ENCODE data around the gene GOLGA2. TPM values are rescaled to one million over a fixed set of nuclear protein-coding genes. Genes with fewer than 3 reads are reported as not detected.

The GOLGA2 gene
- total RNA-seq, 1 donor from 2014 or later: 25.2 TPM

GRCh38 chr9:128244837-128245231, 31.0 kb downstream of the GOLGA2 start:
- H3K27me3 Mint-ChIP-seq (ENCODE audit: insufficient read depth, low read depth): peaks cover 12% of the 10 kb centered on the region
- Histone ChIP-seq H3K4me1 (peaks cover 8% of the 10 kb centered on the region), H3K9ac (no peak overlapping the region), H2AFZ (replicated peaks) (no peak overlapping the region), H4K20me1 (ENCODE audit: low read depth) (no peaks in the 10 kb centered on the region), H3K27ac (no peak overlapping the region), H3K27me3 (peaks cover 9% of the 10 kb centered on the region), H3F3A (ENCODE audit: low read depth) (peaks cover 7% of the 10 kb centered on the region), H3K9me3 (ENCODE audit: low read depth) (no peaks in the 10 kb centered on the region), H3K4me3 (no peak overlapping the region), H3K36me3 (no peaks in the 10 kb centered on the region), H3K4me2 (peak overlapping the region; percentile 32), H3K79me2 (ENCODE audit: low read depth) (no peaks in the 10 kb centered on the region)
- peak; percentile 62 for DNase-seq (ENCODE audit: low spot score)
- TF ChIP-seq EZH2phosphoT487 (IDR thresholded peaks at IDR 0.05) (no peak), CTCF (IDR thresholded peaks at IDR 0.05) (no peak), EZH2 (IDR thresholded peaks at IDR 0.05) (no peak)
- H3K9me3 Mint-ChIP-seq: no peaks in the 10 kb centered on the region
- no peak overlapping the region for H3K4me3 Mint-ChIP-seq
- peaks cover 12% of the 10 kb centered on the region for H3K36me3 Mint-ChIP-seq
- peaks cover 34% of the 10 kb centered on the region for H3K4me1 Mint-ChIP-seq
- H3K27ac Mint-ChIP-seq: peak overlapping the region; percentile 57

GRCh38 chr9:128244091-128244836, 31.5 kb downstream of the GOLGA2 start:
- H3K9me3 ChIP-seq (ENCODE audit: low read depth): no peaks in the 10 kb centered on the region
- H3K4me3 Mint-ChIP-seq: peak overlapping the region; percentile 31
- H3K36me3 ChIP-seq: no peaks in the 10 kb centered on the region
- no peaks in the 10 kb centered on the region for H3K9me3 Mint-ChIP-seq
- no peak overlapping the region for H2AFZ ChIP-seq (replicated peaks)
- peaks cover 31% of the 10 kb centered on the region for H3K4me1 Mint-ChIP-seq
- peaks cover 2% of the 10 kb centered on the region for H3F3A ChIP-seq (ENCODE audit: low read depth)
- peak overlapping the region; percentile 32 for H3K4me2 ChIP-seq
- peaks cover 13% of the 10 kb centered on the region for H3K27me3 Mint-ChIP-seq (ENCODE audit: insufficient read depth, low read depth)
- H3K4me3 ChIP-seq: no peak overlapping the region
- H3K9ac ChIP-seq: no peak overlapping the region
- no peak for TF ChIP-seq EZH2phosphoT487 (IDR thresholded peaks at IDR 0.05)
- H3K27me3 ChIP-seq: peaks cover 3% of the 10 kb centered on the region
- H3K27ac ChIP-seq: no peak overlapping the region
- peaks cover 9% of the 10 kb centered on the region for H3K36me3 Mint-ChIP-seq
- peaks cover 8% of the 10 kb centered on the region for H3K4me1 ChIP-seq
- peak overlapping the region; percentile 57 for H3K27ac Mint-ChIP-seq
- DNase-seq (ENCODE audit: low spot score): no peak
- H4K20me1 ChIP-seq (ENCODE audit: low read depth): no peaks in the 10 kb centered on the region
- no peaks in the 10 kb centered on the region for H3K79me2 ChIP-seq (ENCODE audit: low read depth)

GRCh38 chr9:128243215-128244018, 32.4 kb downstream of the GOLGA2 start:
- H3F3A ChIP-seq (ENCODE audit: low read depth): no peaks in the 10 kb centered on the region
- H3K27ac Mint-ChIP-seq: peak overlapping the region; percentile 9
- no peak overlapping the region for H3K27ac ChIP-seq
- no peak overlapping the region for H3K4me3 ChIP-seq
- H3K4me2 ChIP-seq: no peak overlapping the region
- H3K36me3 Mint-ChIP-seq: peaks cover 12% of the 10 kb centered on the region
- no peak for TF ChIP-seq EZH2 (IDR thresholded peaks at IDR 0.05)
- TF ChIP-seq CTCF (IDR thresholded peaks at IDR 0.05): no peak
- TF ChIP-seq EZH2phosphoT487 (IDR thresholded peaks at IDR 0.05): no peak
- no peak overlapping the region for H2AFZ ChIP-seq (replicated peaks)
- H3K79me2 ChIP-seq (ENCODE audit: low read depth): no peaks in the 10 kb centered on the region
- H3K27me3 ChIP-seq: no peaks in the 10 kb centered on the region
- peaks cover 8% of the 10 kb centered on the region for H3K4me1 ChIP-seq
- H4K20me1 ChIP-seq (ENCODE audit: low read depth): no peaks in the 10 kb centered on the region
- peak overlapping the region; percentile 31 for H3K4me3 Mint-ChIP-seq
- H3K9ac ChIP-seq: no peak overlapping the region
- peaks cover 31% of the 10 kb centered on the region for H3K4me1 Mint-ChIP-seq
- no peaks in the 10 kb centered on the region for H3K36me3 ChIP-seq
- DNase-seq (ENCODE audit: low spot score): no peak
- no peaks in the 10 kb centered on the region for H3K9me3 ChIP-seq (ENCODE audit: low read depth)
- peaks cover 14% of the 10 kb centered on the region for H3K27me3 Mint-ChIP-seq (ENCODE audit: insufficient read depth, low read depth)
- no peaks in the 10 kb centered on the region for H3K9me3 Mint-ChIP-seq

Measured in neural progenitor cell (in vitro differentiated cells).